ENCODE data around the gene CELA2A.

Gene CELA2A

GRCh38 chr1:15444468-15445389 lies 11.8 kb upstream of the CELA2A start:
- Histone ChIP-seq H3K4me1 (ENCODE audit: control insufficient read depth, insufficient read depth, low read length) (no peaks in the 10 kb centered on the region), H3K36me3 (ENCODE audit: control insufficient read depth, insufficient read depth, low read length) (no peaks in the 10 kb centered on the region), H3K27ac (ENCODE audit: insufficient read depth, low read depth, low read length, poor library complexity, severe bottlenecking) (no peak overlapping the region), H3K9me3 (ENCODE audit: control insufficient read depth, low read length) (no peaks in the 10 kb centered on the region), H3K4me3 (ENCODE audit: insufficient read depth, low read depth, low read length) (no peak overlapping the region), H3K27me3 (ENCODE audit: control insufficient read depth, insufficient read depth, low read length, poor library complexity, severe bottlenecking) (no peaks in the 10 kb centered on the region)
- WGBS, 2 experiments, result 91 to 92% methylated on average over 17 of the region's 17 CpGs

DNA sequence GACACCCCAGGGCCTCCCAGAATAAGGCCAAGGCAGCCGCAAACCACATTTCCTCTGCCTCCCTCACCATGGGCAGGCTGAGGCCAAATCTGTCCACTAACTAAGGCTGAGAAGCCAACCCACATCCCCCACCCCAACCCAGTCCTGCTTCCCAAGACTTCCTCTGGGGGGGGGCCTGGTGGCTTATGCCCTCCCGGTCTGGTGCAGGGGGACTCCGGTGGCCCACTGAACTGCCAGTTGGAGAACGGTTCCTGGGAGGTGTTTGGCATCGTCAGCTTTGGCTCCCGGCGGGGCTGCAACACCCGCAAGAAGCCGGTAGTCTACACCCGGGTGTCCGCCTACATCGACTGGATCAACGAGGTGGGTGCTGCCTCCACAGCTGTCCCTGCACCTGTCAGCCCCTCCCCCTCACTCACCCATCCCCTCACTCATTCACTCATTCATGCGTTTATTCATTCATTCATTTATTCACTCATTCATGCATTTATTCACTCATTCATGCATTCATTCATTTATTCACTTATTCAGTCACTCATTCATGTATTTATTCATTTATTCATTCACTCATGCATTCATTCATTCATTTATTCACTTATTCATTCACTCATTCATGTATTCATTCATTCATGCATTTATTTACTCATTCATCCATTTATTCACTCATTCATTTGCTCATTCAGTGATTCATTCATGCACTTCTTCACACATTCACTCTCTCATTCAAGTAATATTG lies 11.0 kb upstream of the CELA2A start:
- no peak overlapping the region for H3K4me3 ChIP-seq (ENCODE audit: insufficient read depth, low read depth, low read length)
- WGBS, 2 experiments, result 91 to 93% methylated on average over 14 of the region's 14 CpGs
- no peaks in the 10 kb centered on the region for H3K27me3 ChIP-seq (ENCODE audit: control insufficient read depth, insufficient read depth, low read length, poor library complexity, severe bottlenecking)
- no peak overlapping the region for H3K27ac ChIP-seq (ENCODE audit: insufficient read depth, low read depth, low read length, poor library complexity, severe bottlenecking)
- no peaks in the 10 kb centered on the region for H3K4me1 ChIP-seq (ENCODE audit: control insufficient read depth, insufficient read depth, low read length)
- H3K36me3 ChIP-seq (ENCODE audit: control insufficient read depth, insufficient read depth, low read length), result no peaks in the 10 kb centered on the region
- no peaks in the 10 kb centered on the region for H3K9me3 ChIP-seq (ENCODE audit: control insufficient read depth, low read length)

DNA sequence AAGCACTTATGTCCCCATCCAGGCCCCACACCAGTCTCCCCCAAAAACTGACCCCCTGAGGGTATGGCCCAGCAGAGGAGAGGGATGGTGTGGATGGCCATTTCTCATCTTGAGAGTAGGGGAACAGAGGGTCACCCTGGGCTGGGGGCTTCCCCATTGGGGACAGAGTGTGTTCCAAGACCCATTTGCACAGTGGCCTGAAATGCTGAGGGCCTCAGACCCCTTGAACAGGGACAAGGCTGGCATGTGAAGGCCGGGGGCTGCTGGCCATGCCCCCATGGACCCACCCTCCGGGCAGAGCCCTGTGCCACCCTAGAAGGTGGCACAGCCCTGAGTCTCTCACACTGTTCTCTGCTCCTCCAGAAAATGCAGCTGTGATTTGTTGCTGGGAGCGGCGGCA lies 10.3 kb upstream of the CELA2A start:
- WGBS, 2 experiments, result 88 to 90% methylated on average over 4 of the region's 4 CpGs
- H3K27ac ChIP-seq (ENCODE audit: insufficient read depth, low read depth, low read length, poor library complexity, severe bottlenecking), result no peak overlapping the region
- H3K4me1 ChIP-seq (ENCODE audit: control insufficient read depth, insufficient read depth, low read length), result no peaks in the 10 kb centered on the region
- H3K27me3 ChIP-seq (ENCODE audit: control insufficient read depth, insufficient read depth, low read length, poor library complexity, severe bottlenecking), result no peaks in the 10 kb centered on the region
- no peak overlapping the region for H3K4me3 ChIP-seq (ENCODE audit: insufficient read depth, low read depth, low read length)
- H3K36me3 ChIP-seq (ENCODE audit: control insufficient read depth, insufficient read depth, low read length), result no peaks in the 10 kb centered on the region
- no peaks in the 10 kb centered on the region for H3K9me3 ChIP-seq (ENCODE audit: control insufficient read depth, low read length)

DNA sequence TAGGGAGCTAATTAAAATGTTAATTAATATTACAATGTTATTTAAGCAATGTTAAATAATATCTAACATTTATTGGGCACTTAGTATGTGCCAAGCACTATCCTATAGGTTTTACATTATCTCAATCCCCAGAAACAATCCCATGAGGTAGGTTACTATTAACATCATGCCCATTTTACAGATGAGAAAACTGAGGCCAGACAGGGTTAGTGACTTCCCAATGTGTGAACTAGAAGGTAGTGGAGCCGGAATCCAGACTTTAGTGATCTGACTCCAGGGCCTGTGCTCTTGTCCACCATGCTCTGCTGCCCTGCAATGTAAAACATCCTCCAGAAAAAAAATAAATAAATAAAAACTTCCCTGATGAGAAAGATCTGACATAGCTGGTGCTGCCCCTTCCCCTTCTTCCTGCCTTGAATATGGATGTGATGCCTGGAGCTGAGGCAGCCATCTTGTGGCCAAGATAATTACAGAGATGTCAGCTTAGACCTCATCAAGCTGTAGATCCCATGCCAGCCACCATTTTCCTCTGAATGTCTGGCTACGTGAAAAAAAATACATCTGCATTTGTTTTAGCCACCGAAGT lies 7.6 kb upstream of the CELA2A start:
- 90 to 94% methylated on average over 3 of the region's 3 CpGs for WGBS, 2 experiments
- Histone ChIP-seq H3K27me3 (ENCODE audit: control insufficient read depth, insufficient read depth, low read length, poor library complexity, severe bottlenecking) (no peaks in the 10 kb centered on the region), H3K27ac (ENCODE audit: insufficient read depth, low read depth, low read length, poor library complexity, severe bottlenecking) (no peak overlapping the region), H3K36me3 (ENCODE audit: control insufficient read depth, insufficient read depth, low read length) (no peaks in the 10 kb centered on the region), H3K9me3 (ENCODE audit: control insufficient read depth, low read length) (no peaks in the 10 kb centered on the region), H3K4me1 (ENCODE audit: control insufficient read depth, insufficient read depth, low read length) (no peaks in the 10 kb centered on the region), H3K4me3 (ENCODE audit: insufficient read depth, low read depth, low read length) (no peak overlapping the region)

DNA sequence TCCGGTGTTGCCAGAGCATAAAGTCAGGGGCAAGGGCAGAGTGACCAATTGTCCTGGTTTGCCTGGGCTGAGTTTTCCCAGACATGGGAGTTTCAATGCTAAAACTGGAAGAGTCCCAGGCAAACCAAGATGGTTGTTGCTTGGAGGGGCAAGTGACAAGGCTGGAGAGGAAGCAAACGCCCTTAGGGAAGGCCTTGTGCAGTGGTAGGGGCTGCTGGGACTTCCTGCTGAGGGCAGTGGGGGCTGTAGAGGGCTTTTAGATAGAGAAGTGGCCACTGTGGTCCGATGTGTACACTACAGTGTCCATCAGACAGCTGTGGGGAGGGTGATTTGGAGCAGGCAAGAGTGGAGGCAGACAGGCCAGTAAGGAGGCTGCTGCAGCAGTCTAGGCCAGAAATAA lies 7.0 kb upstream of the CELA2A start:
- no peaks in the 10 kb centered on the region for H3K36me3 ChIP-seq (ENCODE audit: control insufficient read depth, insufficient read depth, low read length)
- H3K27ac ChIP-seq (ENCODE audit: insufficient read depth, low read depth, low read length, poor library complexity, severe bottlenecking), result no peak overlapping the region
- no peaks in the 10 kb centered on the region for H3K4me1 ChIP-seq (ENCODE audit: control insufficient read depth, insufficient read depth, low read length)
- H3K27me3 ChIP-seq (ENCODE audit: control insufficient read depth, insufficient read depth, low read length, poor library complexity, severe bottlenecking), result no peaks in the 10 kb centered on the region
- 92 to 93% methylated on average over 3 of the region's 3 CpGs for WGBS, 2 experiments
- H3K4me3 ChIP-seq (ENCODE audit: insufficient read depth, low read depth, low read length), result no peak overlapping the region
- no peaks in the 10 kb centered on the region for H3K9me3 ChIP-seq (ENCODE audit: control insufficient read depth, low read length)

DNA sequence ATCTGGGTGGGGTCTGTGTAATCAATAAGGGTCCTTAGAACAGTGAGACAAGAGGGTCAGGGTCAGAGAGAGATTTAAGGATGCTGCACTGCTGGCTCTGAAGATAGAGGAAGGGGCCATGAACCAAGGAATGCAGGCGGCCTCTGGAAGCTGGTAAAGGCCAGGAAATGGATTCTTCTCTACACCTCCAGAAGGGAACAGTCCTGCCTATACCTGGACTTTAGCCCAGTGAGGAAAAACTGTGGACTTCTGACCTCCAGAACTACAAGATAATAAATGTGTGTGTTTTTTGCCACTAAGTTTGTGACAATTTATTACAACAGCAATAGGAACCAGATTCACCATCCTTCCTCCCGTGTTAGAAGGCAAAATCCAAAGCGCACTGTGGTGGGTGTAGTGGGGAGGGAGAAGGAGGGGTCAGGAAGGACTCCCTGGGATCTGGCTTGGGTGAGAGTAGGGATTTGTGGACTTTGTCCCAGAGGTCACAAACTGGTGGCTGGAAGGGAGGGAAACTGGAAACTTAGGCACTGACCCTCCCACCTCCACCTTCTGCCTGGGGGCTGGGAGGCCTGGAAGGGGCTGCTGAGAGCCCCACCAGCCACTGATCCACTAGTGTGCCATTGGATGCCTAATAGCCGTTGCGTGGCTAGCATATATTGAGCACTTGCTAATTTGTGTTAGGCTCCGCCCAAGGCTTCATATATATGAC lies 5.4 kb upstream of the CELA2A start:
- Histone ChIP-seq H3K4me1 (ENCODE audit: control insufficient read depth, insufficient read depth, low read length) (no peaks in the 10 kb centered on the region), H3K27ac (ENCODE audit: insufficient read depth, low read depth, low read length, poor library complexity, severe bottlenecking) (no peak overlapping the region), H3K4me3 (ENCODE audit: insufficient read depth, low read depth, low read length) (no peak overlapping the region), H3K36me3 (ENCODE audit: control insufficient read depth, insufficient read depth, low read length) (no peaks in the 10 kb centered on the region), H3K9me3 (ENCODE audit: control insufficient read depth, low read length) (no peaks in the 10 kb centered on the region), H3K27me3 (ENCODE audit: control insufficient read depth, insufficient read depth, low read length, poor library complexity, severe bottlenecking) (no peaks in the 10 kb centered on the region)
- 93 to 97% methylated on average over 6 of the region's 6 CpGs for WGBS, 2 experiments

GRCh38 chr1:15452216-15452615 lies 4.3 kb upstream of the CELA2A start:
- no peaks in the 10 kb centered on the region for H3K27me3 ChIP-seq (ENCODE audit: control insufficient read depth, insufficient read depth, low read length, poor library complexity, severe bottlenecking)
- H3K27ac ChIP-seq (ENCODE audit: insufficient read depth, low read depth, low read length, poor library complexity, severe bottlenecking), result no peak overlapping the region
- no peaks in the 10 kb centered on the region for H3K9me3 ChIP-seq (ENCODE audit: control insufficient read depth, low read length)
- H3K36me3 ChIP-seq (ENCODE audit: control insufficient read depth, insufficient read depth, low read length), result no peaks in the 10 kb centered on the region
- whole genome bisulfite sequencing, 2 experiments, result 88 to 93% methylated on average over 1 of the region's 1 CpG
- H3K4me1 ChIP-seq (ENCODE audit: control insufficient read depth, insufficient read depth, low read length), result no peaks in the 10 kb centered on the region
- H3K4me3 ChIP-seq (ENCODE audit: insufficient read depth, low read depth, low read length), result no peak overlapping the region

DNA sequence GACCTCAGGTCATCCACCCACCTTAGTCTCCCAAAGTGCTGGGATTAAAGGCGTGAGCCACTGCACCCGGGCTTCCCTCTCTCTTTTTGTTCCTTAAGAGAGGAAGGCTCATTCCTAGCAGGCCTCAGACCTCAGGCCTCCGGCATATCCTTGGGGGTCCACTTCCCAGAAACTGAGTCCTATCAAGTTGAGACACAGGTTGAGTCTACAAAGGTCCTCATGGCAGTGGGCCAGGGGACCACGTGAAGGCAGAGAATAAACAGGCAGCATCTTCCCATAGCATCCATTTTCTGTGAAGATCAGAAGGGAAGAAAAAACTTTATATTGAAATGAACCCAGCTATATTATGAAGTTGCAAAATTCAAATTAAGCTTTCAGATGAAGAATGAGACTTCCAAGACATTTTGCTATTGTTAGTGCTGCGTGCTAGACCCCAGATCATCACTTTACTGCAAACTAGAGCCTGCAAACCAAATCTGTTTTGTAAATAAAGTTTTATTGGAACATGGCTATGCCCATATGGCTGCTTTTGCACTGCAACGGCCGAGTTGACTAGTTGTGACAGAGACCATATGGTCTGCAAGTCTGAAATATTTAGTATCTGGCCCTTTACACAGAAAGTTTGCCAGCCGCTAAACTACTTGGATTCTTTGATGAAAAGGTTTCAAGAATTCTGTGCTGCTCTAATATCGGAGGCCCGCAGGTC lies 3.5 kb upstream of the CELA2A start:
- H3K27me3 ChIP-seq (ENCODE audit: control insufficient read depth, insufficient read depth, low read length, poor library complexity, severe bottlenecking), result no peaks in the 10 kb centered on the region
- H3K27ac ChIP-seq (ENCODE audit: insufficient read depth, low read depth, low read length, poor library complexity, severe bottlenecking), result no peak overlapping the region
- H3K9me3 ChIP-seq (ENCODE audit: control insufficient read depth, low read length), result no peaks in the 10 kb centered on the region
- H3K4me1 ChIP-seq (ENCODE audit: control insufficient read depth, insufficient read depth, low read length), result no peaks in the 10 kb centered on the region
- no peaks in the 10 kb centered on the region for H3K36me3 ChIP-seq (ENCODE audit: control insufficient read depth, insufficient read depth, low read length)
- WGBS, 2 experiments, result 93 to 95% methylated on average over 10 of the region's 10 CpGs
- H3K4me3 ChIP-seq (ENCODE audit: insufficient read depth, low read depth, low read length), result no peak overlapping the region

- Histone ChIP-seq H3K36me3 (ENCODE audit: control insufficient read depth, insufficient read depth, low read length) (no peaks in the 10 kb centered on the region), H3K9me3 (ENCODE audit: control insufficient read depth, low read length) (no peaks in the 10 kb centered on the region), H3K27me3 (ENCODE audit: control insufficient read depth, insufficient read depth, low read length, poor library complexity, severe bottlenecking) (no peaks in the 10 kb centered on the region), H3K4me3 (ENCODE audit: insufficient read depth, low read depth, low read length) (no peak overlapping the region), H3K27ac (ENCODE audit: insufficient read depth, low read depth, low read length, poor library complexity, severe bottlenecking) (no peak overlapping the region), H3K4me1 (ENCODE audit: control insufficient read depth, insufficient read depth, low read length) (no peaks in the 10 kb centered on the region)
- WGBS, 2 experiments, result 84 to 89% methylated on average over 11 of the region's 11 CpGs
These were observed 2.8 kb upstream of the CELA2A start for GRCh38 chr1:15453734-15454133.

Data from ectodermal cell (in vitro differentiated cells).